ENCODE data around the gene MEOX1.
A peak's percentile ranks its signal among the peaks of the same experiment; 100 is the strongest.

The MEOX1 gene

GRCh38 chr17:43636426-43636825, 25.3 kb downstream of the MEOX1 start:
- no peak overlapping the region for H2BK5ac ChIP-seq (ENCODE audit: low read length)
- no peaks in the 10 kb centered on the region for H3K79me1 ChIP-seq (ENCODE audit: low read depth, low read length)
- H3K9ac ChIP-seq (ENCODE audit: low read depth, low read length, poor library complexity): no peak overlapping the region
- H3K9me3 ChIP-seq (replicated peaks in 1 of 2; ENCODE audit: control insufficient read depth in 2 of 2, insufficient read depth in 1 of 2, low read depth in 1 of 2, low read length in 2 of 2): no peaks in the 10 kb centered on the region
- H4K91ac ChIP-seq (ENCODE audit: low read depth, low read length, poor library complexity): no peak overlapping the region
- no peak overlapping the region for H2BK12ac ChIP-seq (ENCODE audit: low read length)
- H4K8ac ChIP-seq (ENCODE audit: low read depth, low read length): no peak overlapping the region
- DNase-seq (ENCODE audit: low spot score): no peak
- H3K36me3 ChIP-seq (replicated peaks in 1 of 2; ENCODE audit: control insufficient read depth in 2 of 2, insufficient read depth in 2 of 2, low read length in 2 of 2): no peaks in the 10 kb centered on the region
- no peak overlapping the region for H3K4me2 ChIP-seq (ENCODE audit: insufficient read depth, low read length, poor library complexity, severe bottlenecking)
- no peak overlapping the region for H3K23ac ChIP-seq (ENCODE audit: low read depth, low read length, poor library complexity)
- no peak overlapping the region for H3K4me3 ChIP-seq (ENCODE audit: low read length in 2 of 2)
- H3K27ac ChIP-seq (replicated peaks; ENCODE audit: low read length): no peak overlapping the region
- no peak overlapping the region for H2BK15ac ChIP-seq (ENCODE audit: low read length)
- H3K18ac ChIP-seq (ENCODE audit: low read length): no peak overlapping the region
- H3K4ac ChIP-seq (ENCODE audit: low read length): no peak overlapping the region
- H2BK120ac ChIP-seq (ENCODE audit: low read depth, low read length): no peak overlapping the region
- H3K27me3 ChIP-seq (ENCODE audit: control insufficient read depth in 3 of 3, insufficient read depth in 3 of 3, low read depth in 1 of 3, low read length in 3 of 3): peaks cover 0 to 15% (median 0%) of the 10 kb centered on the region in 3 experiments
- H3K14ac ChIP-seq (ENCODE audit: low read length): no peak overlapping the region
- H3K4me1 ChIP-seq (ENCODE audit: control insufficient read depth in 2 of 2, insufficient read depth in 1 of 2, low read depth in 1 of 2, low read length in 2 of 2): peaks cover 5 to 8% of the 10 kb centered on the region in 2 donors
- no peak overlapping the region for H2AFZ ChIP-seq (ENCODE audit: low read length)
- H2AK5ac ChIP-seq (ENCODE audit: low read depth, low read length): no peak overlapping the region
- WGBS, 2 donors (ENCODE audit: extremely low coverage in 2 of 2, insufficient read length in 2 of 2, insufficient replicate concordance in 1 of 2): no CpG with 5 or more reads among the region's 5 CpGs

GRCh38 chr17:43634591-43635125, 27.1 kb downstream of the MEOX1 start:
- Histone ChIP-seq H3K79me1 (ENCODE audit: low read depth, low read length) (no peaks in the 10 kb centered on the region), H3K18ac (ENCODE audit: low read length) (no peak overlapping the region), H3K4me3 (ENCODE audit: low read length in 2 of 2) (no peak overlapping the region), H3K9me3 (replicated peaks in 1 of 2; ENCODE audit: control insufficient read depth in 2 of 2, insufficient read depth in 1 of 2, low read depth in 1 of 2, low read length in 2 of 2) (no peaks in the 10 kb centered on the region), H3K36me3 (replicated peaks in 1 of 2; ENCODE audit: control insufficient read depth in 2 of 2, insufficient read depth in 2 of 2, low read length in 2 of 2) (no peaks in the 10 kb centered on the region), H3K23ac (ENCODE audit: low read depth, low read length, poor library complexity) (no peak overlapping the region), H3K4me2 (ENCODE audit: insufficient read depth, low read length, poor library complexity, severe bottlenecking) (no peak overlapping the region), H2AFZ (ENCODE audit: low read length) (no peak overlapping the region), H3K4me1 (ENCODE audit: control insufficient read depth in 2 of 2, insufficient read depth in 1 of 2, low read depth in 1 of 2, low read length in 2 of 2) (peaks cover 5 to 8% of the 10 kb centered on the region in 2 donors), H2BK12ac (ENCODE audit: low read length) (no peak overlapping the region), H4K91ac (ENCODE audit: low read depth, low read length, poor library complexity) (no peak overlapping the region), H2BK15ac (ENCODE audit: low read length) (no peak overlapping the region), H4K8ac (ENCODE audit: low read depth, low read length) (no peak overlapping the region), H3K27me3 (ENCODE audit: control insufficient read depth in 3 of 3, insufficient read depth in 3 of 3, low read depth in 1 of 3, low read length in 3 of 3) (peaks cover 0 to 15% (median 0%) of the 10 kb centered on the region in 3 experiments), H3K4ac (ENCODE audit: low read length) (no peak overlapping the region), H2BK120ac (ENCODE audit: low read depth, low read length) (no peak overlapping the region), H2BK5ac (ENCODE audit: low read length) (no peak overlapping the region), H3K27ac (replicated peaks; ENCODE audit: low read length) (no peak overlapping the region), H3K9ac (ENCODE audit: low read depth, low read length, poor library complexity) (no peak overlapping the region), H2AK5ac (ENCODE audit: low read depth, low read length) (no peak overlapping the region), H3K14ac (ENCODE audit: low read length) (no peak overlapping the region)
- WGBS, 2 donors (ENCODE audit: extremely low coverage in 2 of 2, insufficient read length in 2 of 2, insufficient replicate concordance in 1 of 2): no CpG with 5 or more reads among the region's 13 CpGs
- DNase-seq (ENCODE audit: low spot score): no peak

- Histone ChIP-seq H4K91ac (ENCODE audit: low read depth, low read length, poor library complexity) (no peak overlapping the region), H3K9ac (ENCODE audit: low read depth, low read length, poor library complexity) (peak overlapping the region; percentile 3), H3K4me2 (ENCODE audit: insufficient read depth, low read length, poor library complexity, severe bottlenecking) (no peak overlapping the region), H3K79me1 (ENCODE audit: low read depth, low read length) (no peaks in the 10 kb centered on the region), H2AFZ (ENCODE audit: low read length) (no peak overlapping the region), H3K18ac (ENCODE audit: low read length) (peak overlapping the region; percentile 52), H3K14ac (ENCODE audit: low read length) (no peak overlapping the region), H3K4me1 (ENCODE audit: control insufficient read depth in 2 of 2, insufficient read depth in 1 of 2, low read depth in 1 of 2, low read length in 2 of 2) (peaks cover 5 to 13% of the 10 kb centered on the region in 2 donors), H3K4ac (ENCODE audit: low read length) (no peak overlapping the region), H3K36me3 (replicated peaks in 1 of 2; ENCODE audit: control insufficient read depth in 2 of 2, insufficient read depth in 2 of 2, low read length in 2 of 2) (no peaks in the 10 kb centered on the region), H2AK5ac (ENCODE audit: low read depth, low read length) (peak overlapping the region; percentile 60), H3K27ac (replicated peaks; ENCODE audit: low read length) (no peak overlapping the region), H2BK12ac (ENCODE audit: low read length) (no peak overlapping the region), H3K4me3 (ENCODE audit: low read length in 2 of 2) (no peak overlapping the region), H2BK15ac (ENCODE audit: low read length) (peak overlapping the region; percentile 65), H3K23ac (ENCODE audit: low read depth, low read length, poor library complexity) (no peak overlapping the region), H4K8ac (ENCODE audit: low read depth, low read length) (no peak overlapping the region), H2BK120ac (ENCODE audit: low read depth, low read length) (no peak overlapping the region), H3K9me3 (replicated peaks in 1 of 2; ENCODE audit: control insufficient read depth in 2 of 2, insufficient read depth in 1 of 2, low read depth in 1 of 2, low read length in 2 of 2) (no peaks in the 10 kb centered on the region), H3K27me3 (ENCODE audit: control insufficient read depth in 3 of 3, insufficient read depth in 3 of 3, low read depth in 1 of 3, low read length in 3 of 3) (peaks cover 0 to 9% (median 0%) of the 10 kb centered on the region in 3 experiments), H2BK5ac (ENCODE audit: low read length) (no peak overlapping the region)
- no CpG with 5 or more reads among the region's 10 CpGs for WGBS, 2 donors (ENCODE audit: extremely low coverage in 2 of 2, insufficient read length in 2 of 2, insufficient replicate concordance in 1 of 2)
- DNase-seq (ENCODE audit: low spot score): no peak
Observed at GRCh38 chr17:43632221-43632620, 29.5 kb downstream of the MEOX1 start.

- no peak overlapping the region for H2AFZ ChIP-seq (ENCODE audit: low read length)
- H3K23ac ChIP-seq (ENCODE audit: low read depth, low read length, poor library complexity): no peak overlapping the region
- H3K36me3 ChIP-seq (replicated peaks in 1 of 2; ENCODE audit: control insufficient read depth in 2 of 2, insufficient read depth in 2 of 2, low read length in 2 of 2): no peaks in the 10 kb centered on the region
- no peak overlapping the region for H3K4ac ChIP-seq (ENCODE audit: low read length)
- no peak overlapping the region for H3K18ac ChIP-seq (ENCODE audit: low read length)
- no peak overlapping the region for H2BK5ac ChIP-seq (ENCODE audit: low read length)
- H4K8ac ChIP-seq (ENCODE audit: low read depth, low read length): no peak overlapping the region
- peak overlapping the region; percentile 4 for H2BK12ac ChIP-seq (ENCODE audit: low read length)
- no peak overlapping the region for H4K91ac ChIP-seq (ENCODE audit: low read depth, low read length, poor library complexity)
- H2BK120ac ChIP-seq (ENCODE audit: low read depth, low read length): no peak overlapping the region
- no CpG with 5 or more reads among the region's 7 CpGs for WGBS, 2 donors (ENCODE audit: extremely low coverage in 2 of 2, insufficient read length in 2 of 2, insufficient replicate concordance in 1 of 2)
- no peak overlapping the region for H3K4me3 ChIP-seq (ENCODE audit: low read length in 2 of 2)
- H3K9ac ChIP-seq (ENCODE audit: low read depth, low read length, poor library complexity): peak overlapping the region; percentile 78
- no peak overlapping the region for H3K27ac ChIP-seq (replicated peaks; ENCODE audit: low read length)
- H3K4me1 ChIP-seq (ENCODE audit: control insufficient read depth in 2 of 2, insufficient read depth in 1 of 2, low read depth in 1 of 2, low read length in 2 of 2): peaks cover 5 to 13% of the 10 kb centered on the region in 2 donors
- H3K27me3 ChIP-seq (ENCODE audit: control insufficient read depth in 3 of 3, insufficient read depth in 3 of 3, low read depth in 1 of 3, low read length in 3 of 3): peaks cover 0 to 9% (median 0%) of the 10 kb centered on the region in 3 experiments
- peak overlapping the region; percentile 54 for H2BK15ac ChIP-seq (ENCODE audit: low read length)
- H3K79me1 ChIP-seq (ENCODE audit: low read depth, low read length): no peaks in the 10 kb centered on the region
- no peaks in the 10 kb centered on the region for H3K9me3 ChIP-seq (replicated peaks in 1 of 2; ENCODE audit: control insufficient read depth in 2 of 2, insufficient read depth in 1 of 2, low read depth in 1 of 2, low read length in 2 of 2)
- H3K4me2 ChIP-seq (ENCODE audit: insufficient read depth, low read length, poor library complexity, severe bottlenecking): no peak overlapping the region
- no peak overlapping the region for H2AK5ac ChIP-seq (ENCODE audit: low read depth, low read length)
- DNase-seq (ENCODE audit: low spot score): no peak
- no peak overlapping the region for H3K14ac ChIP-seq (ENCODE audit: low read length)
Observed at GRCh38 chr17:43631429-43631828, 30.3 kb downstream of the MEOX1 start.

Measured in neuronal stem cell (in vitro differentiated cells).